Fibroblast of the aortic adventitia (primary cell): ENCODE data around the gene POLH. TPM values are rescaled to one million over a fixed set of nuclear protein-coding genes. Genes with fewer than 3 reads are reported as not detected.
A peak's percentile ranks its signal among the peaks of the same experiment; 100 is the strongest.
"Not testable (repeated sequence)": the region's sequence is repeated elsewhere in the genome, so short reads cannot be mapped to it uniquely, and the experiment has no call there.

Experiments
- DNase-seq: peaks from one replicate; pipeline ENCODE4 v3.0.0-alpha.2; 2010; ENCODE audit warnings: low read depth
- H3K4me3 ChIP-seq: 2 replicates; pipeline ENCODE4 v1.5.1; 2011; ENCODE audit warnings: low read depth, mild to moderate bottlenecking, control low read depth, low read length, moderate library complexity
- total RNA-seq: library from RNA; depleted of rRNA; stranded (reverse); fragments of >200 nt; gene quantifications from 2 replicates; pipeline ENCODE4 v1.2.3, GENCODE V29; 2012; ENCODE audit warnings: low replicate concordance
- TF ChIP-seq, protein P1 (sequence below): IDR thresholded peaks from 2 replicates; pipeline ENCODE4 v1.5.1; 2011; ENCODE audit warnings: mild to moderate bottlenecking, low read length, control low read depth, inconsistent platforms; ENCODE audit not compliant: insufficient read depth

Gene POLH
- total RNA-seq = 12.4 and 30.6 TPM in 2 replicates

DNA sequence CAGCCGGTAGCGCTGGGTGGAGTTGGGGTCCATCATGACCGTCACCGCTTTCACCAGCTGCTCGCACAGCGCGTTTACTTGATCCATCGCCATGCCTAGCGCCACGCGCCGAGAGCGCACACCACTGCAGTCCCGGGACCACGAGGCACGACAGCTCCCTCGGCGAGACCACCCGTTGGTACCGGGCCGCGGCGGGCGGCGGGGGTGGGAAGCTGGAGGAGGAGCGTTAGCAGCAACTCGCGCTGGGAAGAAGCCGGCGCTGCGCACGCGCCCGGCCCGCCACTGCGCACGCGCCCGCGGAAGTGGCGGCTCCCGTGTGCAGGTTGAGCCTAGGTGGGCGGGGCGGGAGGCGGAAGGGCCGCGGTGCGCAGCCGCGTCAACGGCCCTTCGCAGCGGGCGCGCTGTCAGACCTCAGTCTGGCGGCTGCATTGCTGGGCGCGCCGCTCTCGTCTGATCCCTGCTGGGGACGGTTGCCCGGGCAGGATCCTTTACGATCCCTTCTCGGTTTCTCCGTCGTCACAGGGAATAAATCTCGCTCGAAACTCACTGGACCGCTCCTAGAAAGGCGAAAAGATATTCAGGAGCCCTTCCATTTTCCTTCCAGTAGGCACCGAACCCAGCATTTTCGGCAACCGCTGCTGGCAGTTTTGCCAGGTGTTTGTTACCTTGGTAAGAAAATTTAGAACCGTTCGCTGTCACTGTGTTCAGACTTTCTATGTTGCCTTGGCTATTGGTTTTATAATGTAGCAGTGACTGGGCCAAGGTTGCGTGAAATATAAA, at the start of gene POLH, which contains the start of gene XPO5:
POLH (plus strand) TSS at position 414 of the 780 bp plus-strand sequence. CDS start 6,135 bp downstream, outside the sequence.
XPO5 (minus strand) TSS at position 267 of the 780 bp plus-strand sequence; CDS start at position 93, 174 bp downstream.
- H3K4me3 ChIP-seq = peak within 1 kb of the TSS; percentile 97
- TF ChIP-seq, protein P1, sequence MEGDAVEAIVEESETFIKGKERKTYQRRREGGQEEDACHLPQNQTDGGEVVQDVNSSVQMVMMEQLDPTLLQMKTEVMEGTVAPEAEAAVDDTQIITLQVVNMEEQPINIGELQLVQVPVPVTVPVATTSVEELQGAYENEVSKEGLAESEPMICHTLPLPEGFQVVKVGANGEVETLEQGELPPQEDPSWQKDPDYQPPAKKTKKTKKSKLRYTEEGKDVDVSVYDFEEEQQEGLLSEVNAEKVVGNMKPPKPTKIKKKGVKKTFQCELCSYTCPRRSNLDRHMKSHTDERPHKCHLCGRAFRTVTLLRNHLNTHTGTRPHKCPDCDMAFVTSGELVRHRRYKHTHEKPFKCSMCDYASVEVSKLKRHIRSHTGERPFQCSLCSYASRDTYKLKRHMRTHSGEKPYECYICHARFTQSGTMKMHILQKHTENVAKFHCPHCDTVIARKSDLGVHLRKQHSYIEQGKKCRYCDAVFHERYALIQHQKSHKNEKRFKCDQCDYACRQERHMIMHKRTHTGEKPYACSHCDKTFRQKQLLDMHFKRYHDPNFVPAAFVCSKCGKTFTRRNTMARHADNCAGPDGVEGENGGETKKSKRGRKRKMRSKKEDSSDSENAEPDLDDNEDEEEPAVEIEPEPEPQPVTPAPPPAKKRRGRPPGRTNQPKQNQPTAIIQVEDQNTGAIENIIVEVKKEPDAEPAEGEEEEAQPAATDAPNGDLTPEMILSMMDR = peak; percentile 23
- DNase-seq = peak; percentile 87

DNA sequence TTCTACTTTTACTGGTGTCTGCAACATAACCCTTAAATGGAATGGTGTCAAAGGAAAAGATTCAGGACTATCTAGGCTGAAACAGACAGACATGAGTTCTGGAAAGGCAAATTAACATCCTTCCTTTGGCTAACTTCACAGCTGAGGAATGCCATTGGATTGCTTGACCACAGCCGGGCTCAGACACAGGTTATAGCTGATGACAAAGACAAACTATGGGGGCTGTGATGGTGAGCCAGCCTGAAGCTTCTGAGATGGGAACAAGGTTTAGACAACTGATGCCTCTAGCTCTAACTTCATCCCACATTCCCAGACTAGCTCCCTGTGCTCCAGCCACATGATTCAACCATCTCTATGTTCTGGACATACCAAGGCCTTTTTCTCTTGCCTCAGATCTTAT, 43.8 kb upstream of the POLH start:
- no peak for DNase-seq
- H3K4me3 ChIP-seq = no peak overlapping the region

DNA sequence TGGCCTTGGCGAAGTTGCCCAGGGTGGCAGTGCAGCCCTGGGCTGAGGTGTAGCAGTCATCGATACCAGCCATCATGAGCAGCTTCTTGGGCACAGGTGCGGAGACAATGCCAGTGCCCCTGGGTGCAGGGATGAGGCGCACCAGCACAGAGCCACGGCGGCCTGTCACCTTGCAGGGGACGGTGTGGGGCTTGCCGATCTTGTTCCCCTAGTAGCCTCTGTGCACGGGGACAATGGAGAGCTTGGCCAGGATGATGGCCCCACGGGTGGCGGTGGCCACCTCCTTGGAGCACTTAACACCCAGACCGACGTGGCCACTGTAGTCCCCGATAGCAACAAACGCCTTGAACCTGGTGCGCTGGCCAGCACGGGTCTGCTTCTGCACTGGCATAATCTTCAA, 37.0 kb upstream of the POLH start:
- H3K4me3 ChIP-seq, DNase-seq: not testable (repeated sequence)

More for the DNA sequence above, 43.8 kb upstream of the POLH start:
- TF ChIP-seq, protein P1 = no peak

DNA sequence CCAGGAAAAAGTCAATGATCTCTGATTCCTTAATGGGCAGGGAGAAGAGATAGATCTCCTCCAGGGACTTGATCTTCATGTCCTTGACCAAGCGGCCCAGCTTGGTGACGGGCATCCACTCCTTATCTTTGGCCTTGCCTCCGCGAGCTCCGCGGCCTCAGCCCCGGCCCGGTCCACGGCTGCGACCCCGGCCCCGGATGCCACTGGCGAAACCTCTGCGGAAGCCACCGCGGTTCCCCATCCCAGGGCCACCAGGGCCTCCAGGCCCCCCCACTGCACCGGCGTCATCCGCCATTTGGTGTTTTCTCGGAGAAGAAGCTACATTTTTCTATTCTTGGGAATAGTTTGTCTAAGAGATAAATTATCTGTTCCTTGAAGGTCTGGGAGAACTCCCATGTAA, 36.6 kb upstream of the POLH start:
- not testable (repeated sequence) for H3K4me3 ChIP-seq, DNase-seq

DNA sequence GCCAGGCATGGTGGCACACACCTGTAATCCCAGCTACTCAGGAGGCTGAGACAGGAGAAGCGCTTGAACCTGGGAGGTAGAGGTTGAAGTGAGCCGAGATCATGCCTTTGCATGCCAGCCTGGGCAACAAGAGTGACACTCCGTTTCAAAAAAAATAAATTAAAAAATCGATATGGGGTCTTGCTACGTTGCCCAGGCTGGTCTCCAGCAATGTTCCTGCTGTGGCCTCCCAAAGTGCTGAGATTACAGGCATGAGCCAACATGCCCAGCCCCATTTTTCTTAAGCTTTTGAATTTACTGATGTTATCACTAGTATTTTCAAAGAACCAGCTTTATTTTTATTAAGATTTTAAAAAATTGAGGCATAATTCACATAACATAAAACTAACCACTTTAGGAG, 35.5 kb upstream of the POLH start:
- no peak for DNase-seq
- TF ChIP-seq, protein P1 = no peak
- no peak overlapping the region for H3K4me3 ChIP-seq

DNA sequence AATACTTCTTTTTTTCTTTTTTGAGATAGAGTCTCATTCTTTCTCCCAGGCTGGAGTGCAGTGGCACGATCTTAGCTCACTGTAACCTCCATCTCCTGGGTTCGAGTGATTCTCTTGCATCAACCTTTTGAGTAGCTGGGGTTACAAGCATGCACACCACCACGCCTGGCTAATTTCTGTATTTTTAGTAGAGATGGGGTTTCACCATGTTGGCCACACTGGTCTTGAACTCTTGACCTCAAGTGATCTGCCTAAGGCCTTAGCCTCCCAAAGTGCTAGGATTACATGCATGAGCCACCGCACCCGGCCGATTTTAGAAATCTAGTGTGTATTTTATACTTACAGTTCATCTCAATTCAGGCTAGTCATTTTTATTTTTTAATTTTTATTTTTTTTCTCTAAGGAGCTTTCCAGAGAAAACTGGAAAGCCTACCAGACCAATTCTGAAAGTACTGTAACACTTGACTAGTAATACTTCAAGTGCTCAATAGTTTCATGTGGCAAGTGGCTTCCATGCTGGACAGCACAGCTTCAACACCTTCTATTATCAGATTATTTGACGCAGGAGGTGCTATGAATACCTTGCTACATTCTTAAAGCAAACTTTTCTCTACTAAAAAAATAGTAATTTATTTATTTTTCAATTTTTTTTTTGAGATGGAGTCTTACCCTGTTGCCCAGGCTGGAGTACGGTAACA, 34.1 kb upstream of the POLH start:
- no peak for DNase-seq
- TF ChIP-seq, protein P1 = no peak
- H3K4me3 ChIP-seq = no peak overlapping the region

DNA sequence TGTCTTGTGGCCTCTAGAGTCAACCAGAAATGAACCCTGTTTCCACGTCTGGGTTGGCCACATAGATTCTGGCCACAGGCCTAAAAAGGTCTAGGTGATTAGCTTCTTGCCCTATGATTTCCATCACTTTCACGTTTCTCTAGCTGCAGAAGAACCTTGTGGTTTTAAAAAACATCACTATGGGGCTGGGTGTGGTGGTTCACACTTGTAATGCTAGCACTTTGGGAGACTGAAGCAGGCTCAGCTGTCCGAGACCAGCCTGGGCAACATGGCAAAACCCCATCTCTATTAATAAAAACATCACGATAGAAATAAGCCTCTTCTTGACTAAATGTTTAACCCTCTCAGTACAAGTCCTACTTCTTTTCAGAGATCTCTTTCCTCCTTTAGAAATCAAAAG, 31.5 kb upstream of the POLH start:
- TF ChIP-seq, protein P1 = no peak

More for the DNA sequence above, 31.5 kb upstream of the POLH start:
- H3K4me3 ChIP-seq = no peak overlapping the region
- no peak for DNase-seq
